ENCODE results near the gene C6orf141. TPM values are rescaled to one million over a fixed set of nuclear protein-coding genes. Genes with fewer than 3 reads are reported as not detected.
"Not testable (repeated sequence)": the region's sequence is repeated elsewhere in the genome, so short reads cannot be mapped to it uniquely, and the experiment has no call there.

Gene C6orf141
- total RNA-seq, 4 donors from 2014 or later: 1.0 to 7.8 (median 1.5) TPM; not detected in 1

DNA sequence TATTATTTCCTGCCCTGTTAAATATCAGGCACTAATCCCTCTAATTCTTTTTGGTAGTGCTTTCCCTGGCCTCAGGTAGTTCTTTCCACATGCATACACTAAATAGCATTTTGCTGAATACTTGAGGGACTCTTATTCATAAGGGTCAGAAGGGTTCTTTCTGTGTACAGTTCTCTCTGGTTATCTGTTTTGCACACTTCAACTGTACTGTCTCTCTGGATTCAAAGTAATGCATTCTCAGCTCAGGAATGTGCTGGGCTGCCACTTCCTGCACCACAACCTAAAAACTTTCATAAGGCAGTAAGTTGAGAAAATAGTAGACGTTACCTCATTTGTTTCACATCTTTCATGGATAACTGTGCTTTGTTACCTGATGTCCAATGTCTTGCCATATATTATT, 32.1 kb downstream of the C6orf141 start:
- H3K4me3 ChIP-seq: no peak overlapping the region
- no peak for ATAC-seq
- H3K36me3 ChIP-seq: no peaks in the 10 kb centered on the region
- no peaks in the 10 kb centered on the region for H3K9me3 ChIP-seq
- no peak for DNase-seq
- no peak for TF ChIP-seq POLR2A (IDR thresholded peaks at IDR 0.05)
- TF ChIP-seq, protein P1, sequence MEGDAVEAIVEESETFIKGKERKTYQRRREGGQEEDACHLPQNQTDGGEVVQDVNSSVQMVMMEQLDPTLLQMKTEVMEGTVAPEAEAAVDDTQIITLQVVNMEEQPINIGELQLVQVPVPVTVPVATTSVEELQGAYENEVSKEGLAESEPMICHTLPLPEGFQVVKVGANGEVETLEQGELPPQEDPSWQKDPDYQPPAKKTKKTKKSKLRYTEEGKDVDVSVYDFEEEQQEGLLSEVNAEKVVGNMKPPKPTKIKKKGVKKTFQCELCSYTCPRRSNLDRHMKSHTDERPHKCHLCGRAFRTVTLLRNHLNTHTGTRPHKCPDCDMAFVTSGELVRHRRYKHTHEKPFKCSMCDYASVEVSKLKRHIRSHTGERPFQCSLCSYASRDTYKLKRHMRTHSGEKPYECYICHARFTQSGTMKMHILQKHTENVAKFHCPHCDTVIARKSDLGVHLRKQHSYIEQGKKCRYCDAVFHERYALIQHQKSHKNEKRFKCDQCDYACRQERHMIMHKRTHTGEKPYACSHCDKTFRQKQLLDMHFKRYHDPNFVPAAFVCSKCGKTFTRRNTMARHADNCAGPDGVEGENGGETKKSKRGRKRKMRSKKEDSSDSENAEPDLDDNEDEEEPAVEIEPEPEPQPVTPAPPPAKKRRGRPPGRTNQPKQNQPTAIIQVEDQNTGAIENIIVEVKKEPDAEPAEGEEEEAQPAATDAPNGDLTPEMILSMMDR (IDR thresholded peaks at IDR 0.05 in 4 of 5, conservative IDR thresholded peaks at IDR 0.05 in 1 of 5): no peak
- H3K27ac ChIP-seq: no peak overlapping the region
- intact Hi-C loops (cut with DNase I; ENCODE audit: low total_unique reads) (no loop called here), in situ Hi-C loops (cut with MboI; ENCODE audit: low sequenced_read_pairs in 4 of 4) (no loop called here)
- H3K4me1 ChIP-seq: no peaks in the 10 kb centered on the region
- H3K27me3 ChIP-seq: no peaks in the 10 kb centered on the region

GRCh38 chr6:49587262-49587661, 36.8 kb downstream of the C6orf141 start:
- in situ Hi-C loops (cut with MboI; ENCODE audit: low sequenced_read_pairs in 4 of 4); DNase-seq: not testable (repeated sequence)

More at GRCh38 chr6:49587262-49587661, 36.8 kb downstream of the C6orf141 start:
- H3K9me3 ChIP-seq; H3K27me3 ChIP-seq; H3K27ac ChIP-seq; H3K36me3 ChIP-seq; H3K4me3 ChIP-seq; intact Hi-C loops (cut with DNase I; ENCODE audit: low total_unique reads); H3K4me1 ChIP-seq; ATAC-seq: not testable (repeated sequence)

Other genes with a start within 250 kb of the C6orf141 start
- 10 to 100 TPM in 3 of 4 donors, 1 to 10 TPM in 1; 6.7 to 16.9 (median 14.4) TPM for gene MMUT, start 87.4 kb upstream of the C6orf141 start, total RNA-seq
- gene CENPQ, start 87.3 kb upstream of the C6orf141 start, total RNA-seq: 1 to 10 TPM; 1.3 to 5.0 (median 3.5) TPM
- not detected for gene GLYATL3, start 50.7 kb upstream of the C6orf141 start, total RNA-seq
- under 1 TPM in 1 of 4 donors, not detected in 3; 0.26 TPM for gene RHAG, start 86.2 kb downstream of the C6orf141 start, total RNA-seq
- not detected for gene CRISP2, start 162.9 kb downstream of the C6orf141 start, total RNA-seq
- not detected for gene CRISP3, start 193.7 kb downstream of the C6orf141 start, total RNA-seq
- gene PGK2, start 236.6 kb downstream of the C6orf141 start, total RNA-seq: not detected

All from gastrocnemius medialis (tissue), 4 donors.